Activated CD8-positive, alpha-beta memory T cell treated with anti-CD3 and anti-CD28 coated beads, Interleukin-2, amount 10 ng/mL, durations not matched to agents 7 days and 5 days (primary cell): Measurements from ENCODE around the gene COL4A6. TPM values are rescaled to one million over a fixed set of nuclear protein-coding genes. Genes with fewer than 3 reads are reported as not detected.

Experiments used
- ATAC-seq: fragments of 150-1000 bp; cut with Tn5 transposase; one replicate; pipeline ENCODE4 v1.10.0; 2021; ENCODE audit warnings: moderate library complexity
- CTCF ChIA-PET: fragments of 350-600 bp; sonication (Branson Sonifier 250); formaldehyde crosslinking; loops from one replicate; lab custom pipeline; 2021; ENCODE audit warnings: antibody characterized with exemption; lab: Charles Lee
- DNase-seq: peaks from one replicate; pipeline ENCODE4 v3.0.0-alpha.2; 2020
- H3K27ac Mint-ChIP-seq: one replicate; pipeline ENCODE4 v1.8.0; 2021; ENCODE audit warnings: mild to moderate bottlenecking, mixed read lengths
- H3K27me3 Mint-ChIP-seq: one replicate; pipeline ENCODE4 v1.8.0; 2021; ENCODE audit warnings: mixed read lengths
- H3K36me3 Mint-ChIP-seq: one replicate; pipeline ENCODE4 v1.8.0; 2021; ENCODE audit warnings: mild to moderate bottlenecking, mixed read lengths
- H3K4me1 Mint-ChIP-seq: one replicate; pipeline ENCODE4 v1.8.0; 2021; ENCODE audit warnings: mixed read lengths
- H3K4me3 Mint-ChIP-seq: one replicate; pipeline ENCODE4 v1.8.0; 2021; ENCODE audit warnings: mild to moderate bottlenecking, moderate library complexity, mixed read lengths
- H3K9me3 Mint-ChIP-seq: one replicate; pipeline ENCODE4 v1.8.0; 2022; ENCODE audit warnings: low read depth, mixed read lengths
- total RNA-seq, 2 experiments: library from RNA; stranded (reverse); gene quantifications; one replicate each; pipeline ENCODE4 v1.2.3, GENCODE V29; 2021

The COL4A6 gene
- total RNA-seq, 2 experiments from 2014 or later: not detected

- H3K36me3 Mint-ChIP-seq: no peaks in the 10 kb centered on the region
- CTCF ChIA-PET: no interaction called here
- DNase-seq: no peak
- no peak overlapping the region for H3K27ac Mint-ChIP-seq
- ATAC-seq: no peak
- no peaks in the 10 kb centered on the region for H3K9me3 Mint-ChIP-seq
- peaks cover 2% of the 10 kb centered on the region for H3K4me1 Mint-ChIP-seq
- H3K4me3 Mint-ChIP-seq: no peak overlapping the region
- peaks cover 34% of the 10 kb centered on the region for H3K27me3 Mint-ChIP-seq
These were observed 693 bp downstream of the COL4A6 start for GRCh38 chrX:108437349-108438109.

GRCh38 chrX:108435261-108435660, 3.0 kb downstream of the COL4A6 start:
- H3K4me1 Mint-ChIP-seq: peaks cover 2% of the 10 kb centered on the region
- no peaks in the 10 kb centered on the region for H3K9me3 Mint-ChIP-seq
- H3K27me3 Mint-ChIP-seq: peaks cover 29% of the 10 kb centered on the region
- no peak for ATAC-seq
- H3K27ac Mint-ChIP-seq: no peak overlapping the region
- H3K36me3 Mint-ChIP-seq: no peaks in the 10 kb centered on the region
- H3K4me3 Mint-ChIP-seq: no peak overlapping the region
- CTCF ChIA-PET: no interaction called here
- no peak for DNase-seq

- Mint-ChIP-seq H3K27ac (no peak overlapping the region), H3K27me3 (no peaks in the 10 kb centered on the region), H3K4me3 (no peak overlapping the region), H3K36me3 (no peaks in the 10 kb centered on the region), H3K4me1 (no peaks in the 10 kb centered on the region), H3K9me3 (no peaks in the 10 kb centered on the region)
- ATAC-seq (no peak), DNase-seq (no peak)
- CTCF ChIA-PET: no interaction called here
These were observed 12.0 kb downstream of the COL4A6 start for GRCh38 chrX:108426262-108426661.

- H3K27ac Mint-ChIP-seq: no peak overlapping the region
- no peaks in the 10 kb centered on the region for H3K4me1 Mint-ChIP-seq
- H3K36me3 Mint-ChIP-seq: no peaks in the 10 kb centered on the region
- no peaks in the 10 kb centered on the region for H3K27me3 Mint-ChIP-seq
- no peak for DNase-seq
- no peaks in the 10 kb centered on the region for H3K9me3 Mint-ChIP-seq
- no peak for ATAC-seq
- CTCF ChIA-PET: no interaction called here
- no peak overlapping the region for H3K4me3 Mint-ChIP-seq
These were observed 17.7 kb downstream of the COL4A6 start for GRCh38 chrX:108420481-108420880.

GRCh38 chrX:108419401-108419800, 18.8 kb downstream of the COL4A6 start:
- Mint-ChIP-seq H3K27ac (no peak overlapping the region), H3K27me3 (no peaks in the 10 kb centered on the region), H3K9me3 (no peaks in the 10 kb centered on the region), H3K4me1 (no peaks in the 10 kb centered on the region), H3K4me3 (no peak overlapping the region), H3K36me3 (no peaks in the 10 kb centered on the region)
- CTCF ChIA-PET: no interaction called here
- ATAC-seq (no peak), DNase-seq (no peak)

GRCh38 chrX:108417257-108417656, 21.0 kb downstream of the COL4A6 start:
- no peaks in the 10 kb centered on the region for H3K36me3 Mint-ChIP-seq
- no peak overlapping the region for H3K4me3 Mint-ChIP-seq
- no peak overlapping the region for H3K27ac Mint-ChIP-seq
- H3K4me1 Mint-ChIP-seq: no peaks in the 10 kb centered on the region
- DNase-seq (no peak), ATAC-seq (no peak)
- no peaks in the 10 kb centered on the region for H3K9me3 Mint-ChIP-seq
- CTCF ChIA-PET: no interaction called here
- no peaks in the 10 kb centered on the region for H3K27me3 Mint-ChIP-seq

- Mint-ChIP-seq H3K27ac (no peak overlapping the region), H3K36me3 (no peaks in the 10 kb centered on the region), H3K27me3 (no peaks in the 10 kb centered on the region), H3K9me3 (no peaks in the 10 kb centered on the region), H3K4me1 (no peaks in the 10 kb centered on the region), H3K4me3 (no peak overlapping the region)
- DNase-seq (no peak), ATAC-seq (no peak)
- CTCF ChIA-PET: no interaction called here
These were observed 22.3 kb downstream of the COL4A6 start for GRCh38 chrX:108415891-108416290.

GRCh38 chrX:108415146-108415545, 23.1 kb downstream of the COL4A6 start:
- Mint-ChIP-seq H3K27ac (no peak overlapping the region), H3K27me3 (no peaks in the 10 kb centered on the region), H3K9me3 (no peaks in the 10 kb centered on the region), H3K4me3 (no peak overlapping the region), H3K4me1 (no peaks in the 10 kb centered on the region), H3K36me3 (no peaks in the 10 kb centered on the region)
- DNase-seq (no peak), ATAC-seq (no peak)
- CTCF ChIA-PET: no interaction called here

- CTCF ChIA-PET: no interaction called here
- Mint-ChIP-seq H3K4me3 (no peak overlapping the region), H3K36me3 (no peaks in the 10 kb centered on the region), H3K27me3 (no peaks in the 10 kb centered on the region), H3K4me1 (no peaks in the 10 kb centered on the region), H3K27ac (no peak overlapping the region), H3K9me3 (no peaks in the 10 kb centered on the region)
- ATAC-seq (no peak), DNase-seq (no peak)
These were observed 25.4 kb downstream of the COL4A6 start for GRCh38 chrX:108412783-108413182.

GRCh38 chrX:108399418-108400165, 38.6 kb downstream of the COL4A6 start:
- ATAC-seq (no peak), DNase-seq (no peak)
- no peaks in the 10 kb centered on the region for H3K27me3 Mint-ChIP-seq
- no peak overlapping the region for H3K27ac Mint-ChIP-seq
- CTCF ChIA-PET: no interaction called here
- H3K4me3 Mint-ChIP-seq: no peak overlapping the region
- H3K9me3 Mint-ChIP-seq: no peaks in the 10 kb centered on the region
- no peaks in the 10 kb centered on the region for H3K4me1 Mint-ChIP-seq
- H3K36me3 Mint-ChIP-seq: no peaks in the 10 kb centered on the region

- CTCF ChIA-PET: no interaction called here
- Mint-ChIP-seq H3K27ac (no peak overlapping the region), H3K9me3 (no peaks in the 10 kb centered on the region), H3K4me3 (no peak overlapping the region), H3K27me3 (no peaks in the 10 kb centered on the region), H3K36me3 (no peaks in the 10 kb centered on the region), H3K4me1 (no peaks in the 10 kb centered on the region)
- DNase-seq (no peak), ATAC-seq (no peak)
These were observed 40.4 kb downstream of the COL4A6 start for GRCh38 chrX:108397627-108398391.

GRCh38 chrX:108396986-108397385, 41.2 kb downstream of the COL4A6 start:
- Mint-ChIP-seq H3K9me3 (no peaks in the 10 kb centered on the region), H3K27ac (no peak overlapping the region), H3K27me3 (no peaks in the 10 kb centered on the region), H3K4me1 (no peaks in the 10 kb centered on the region), H3K36me3 (no peaks in the 10 kb centered on the region), H3K4me3 (no peak overlapping the region)
- ATAC-seq (no peak), DNase-seq (no peak)
- CTCF ChIA-PET: no interaction called here

GRCh38 chrX:108396188-108396891, 41.9 kb downstream of the COL4A6 start:
- DNase-seq (no peak), ATAC-seq (no peak)
- CTCF ChIA-PET: no interaction called here
- no peaks in the 10 kb centered on the region for H3K27me3 Mint-ChIP-seq
- H3K4me3 Mint-ChIP-seq: no peak overlapping the region
- H3K27ac Mint-ChIP-seq: no peak overlapping the region
- H3K36me3 Mint-ChIP-seq: no peaks in the 10 kb centered on the region
- H3K4me1 Mint-ChIP-seq: no peaks in the 10 kb centered on the region
- H3K9me3 Mint-ChIP-seq: no peaks in the 10 kb centered on the region
